HCT116 (cell line): ENCODE results near the gene PEAK3. TPM values are rescaled to one million over a fixed set of nuclear protein-coding genes. Genes with fewer than 3 reads are reported as not detected.

Experiments
- CEBPB ChIP-seq: IDR thresholded peaks from 2 replicates; pipeline ENCODE4 v1.6.1; 2012; ENCODE audit warnings: low read depth
- ELF1 ChIP-seq: IDR thresholded peaks from 2 replicates; pipeline ENCODE4 v1.6.1; 2012; ENCODE audit warnings: low read depth, borderline replicate concordance
- EZH2 ChIP-seq: fragments of 200-600 bp; sonication (generic); IDR thresholded peaks from 2 replicates; pipeline ENCODE4 v1.6.1; 2017; ENCODE audit warnings: antibody characterized with exemption, mixed run types
- JUND ChIP-seq: IDR thresholded peaks from 2 replicates; pipeline ENCODE4 v1.6.1; 2012
- RAD21 ChIP-seq: IDR thresholded peaks from 2 replicates; pipeline ENCODE4 v1.6.1; 2012; ENCODE audit warnings: low read depth, mild to moderate bottlenecking
- SIN3A ChIP-seq: IDR thresholded peaks from 2 replicates; pipeline ENCODE4 v1.6.1; 2012; ENCODE audit warnings: low read depth
- SRF ChIP-seq: IDR thresholded peaks from 2 replicates; pipeline ENCODE4 v1.6.1; 2012; ENCODE audit warnings: low read depth
- TCF7L2 ChIP-seq: IDR thresholded peaks from 2 replicates; pipeline ENCODE4 v1.7.0; 2011; ENCODE audit warnings: borderline replicate concordance, inconsistent platforms; ENCODE audit not compliant: insufficient read depth, insufficient read length; ENCODE audit errors: extremely low read depth
- YY1 ChIP-seq: IDR thresholded peaks from 2 replicates; pipeline ENCODE4 v1.6.1; 2011; ENCODE audit warnings: low read length, low read depth, moderate library complexity, mild to moderate bottlenecking; ENCODE audit not compliant: insufficient replicate concordance; ENCODE audit errors: extremely low read depth
- total RNA-seq: library from RNA; stranded (reverse); gene quantifications from one replicate; pipeline ENCODE4 v1.2.1, GENCODE V29; 2021; ENCODE audit not compliant: unreplicated experiment
- TF ChIP-seq, protein P1 (sequence below): IDR thresholded peaks from 2 replicates; pipeline ENCODE4 v1.6.1; 2012; ENCODE audit warnings: low read depth
- TF ChIP-seq, protein P2 (sequence below): IDR thresholded peaks from 2 replicates; pipeline ENCODE4 v1.6.1; 2012

The PEAK3 gene
- total RNA-seq, 1 experiment from 2014 or later: not detected

DNA sequence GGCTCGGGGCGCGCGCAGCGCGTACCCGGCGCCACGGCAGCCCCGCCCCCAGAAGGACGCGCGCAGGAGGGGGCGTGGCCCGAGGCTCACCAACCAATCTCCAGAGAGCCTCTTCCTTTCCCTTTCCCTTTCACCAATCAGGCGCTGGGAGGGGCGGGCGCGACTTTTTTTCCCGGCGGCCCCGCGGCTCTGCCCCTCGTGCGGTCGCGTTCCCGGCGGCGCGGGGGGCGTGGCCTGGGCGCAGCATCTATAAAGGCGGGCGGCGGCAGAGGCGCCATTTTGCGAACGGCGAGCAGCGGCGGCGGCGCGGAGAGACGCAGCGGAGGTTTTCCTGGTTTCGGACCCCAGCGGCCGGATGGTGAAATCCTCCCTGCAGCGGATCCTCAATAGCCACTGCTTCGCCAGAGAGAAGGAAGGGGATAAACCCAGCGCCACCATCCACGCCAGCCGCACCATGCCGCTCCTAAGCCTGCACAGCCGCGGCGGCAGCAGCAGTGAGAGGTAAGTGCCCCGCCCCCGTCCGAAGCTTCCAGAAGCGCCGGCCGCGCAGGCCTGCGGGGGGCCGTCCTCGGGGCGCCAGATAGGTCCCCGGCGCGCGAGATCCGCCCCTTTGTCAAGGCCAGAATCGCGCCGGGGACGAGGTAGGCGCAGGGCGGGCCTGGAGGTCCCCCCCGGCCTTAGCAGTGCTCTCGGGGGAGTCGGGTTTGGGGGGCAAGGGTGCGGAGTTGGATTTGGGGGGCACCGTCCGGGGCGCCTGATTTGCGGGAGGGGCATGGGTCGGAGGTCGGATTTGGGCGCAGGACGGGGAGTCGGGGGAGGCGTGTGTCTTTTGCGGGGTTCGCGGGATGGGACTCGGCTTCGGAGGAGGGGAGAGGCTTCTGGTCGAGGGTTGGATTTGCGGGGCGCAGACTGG is 12.5 kb downstream of the PEAK3 start (continued):
- TF ChIP-seq, protein P1, sequence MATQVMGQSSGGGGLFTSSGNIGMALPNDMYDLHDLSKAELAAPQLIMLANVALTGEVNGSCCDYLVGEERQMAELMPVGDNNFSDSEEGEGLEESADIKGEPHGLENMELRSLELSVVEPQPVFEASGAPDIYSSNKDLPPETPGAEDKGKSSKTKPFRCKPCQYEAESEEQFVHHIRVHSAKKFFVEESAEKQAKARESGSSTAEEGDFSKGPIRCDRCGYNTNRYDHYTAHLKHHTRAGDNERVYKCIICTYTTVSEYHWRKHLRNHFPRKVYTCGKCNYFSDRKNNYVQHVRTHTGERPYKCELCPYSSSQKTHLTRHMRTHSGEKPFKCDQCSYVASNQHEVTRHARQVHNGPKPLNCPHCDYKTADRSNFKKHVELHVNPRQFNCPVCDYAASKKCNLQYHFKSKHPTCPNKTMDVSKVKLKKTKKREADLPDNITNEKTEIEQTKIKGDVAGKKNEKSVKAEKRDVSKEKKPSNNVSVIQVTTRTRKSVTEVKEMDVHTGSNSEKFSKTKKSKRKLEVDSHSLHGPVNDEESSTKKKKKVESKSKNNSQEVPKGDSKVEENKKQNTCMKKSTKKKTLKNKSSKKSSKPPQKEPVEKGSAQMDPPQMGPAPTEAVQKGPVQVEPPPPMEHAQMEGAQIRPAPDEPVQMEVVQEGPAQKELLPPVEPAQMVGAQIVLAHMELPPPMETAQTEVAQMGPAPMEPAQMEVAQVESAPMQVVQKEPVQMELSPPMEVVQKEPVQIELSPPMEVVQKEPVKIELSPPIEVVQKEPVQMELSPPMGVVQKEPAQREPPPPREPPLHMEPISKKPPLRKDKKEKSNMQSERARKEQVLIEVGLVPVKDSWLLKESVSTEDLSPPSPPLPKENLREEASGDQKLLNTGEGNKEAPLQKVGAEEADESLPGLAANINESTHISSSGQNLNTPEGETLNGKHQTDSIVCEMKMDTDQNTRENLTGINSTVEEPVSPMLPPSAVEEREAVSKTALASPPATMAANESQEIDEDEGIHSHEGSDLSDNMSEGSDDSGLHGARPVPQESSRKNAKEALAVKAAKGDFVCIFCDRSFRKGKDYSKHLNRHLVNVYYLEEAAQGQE: no peak
- TF ChIP-seq, protein P2, sequence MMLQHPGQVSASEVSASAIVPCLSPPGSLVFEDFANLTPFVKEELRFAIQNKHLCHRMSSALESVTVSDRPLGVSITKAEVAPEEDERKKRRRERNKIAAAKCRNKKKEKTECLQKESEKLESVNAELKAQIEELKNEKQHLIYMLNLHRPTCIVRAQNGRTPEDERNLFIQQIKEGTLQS: no peak
- no peak for TF ChIP-seq SRF
- TF ChIP-seq YY1: peak; percentile 98
- TF ChIP-seq JUND: peak; percentile 43; the same call in 1 of the 2 replicates
- TF ChIP-seq CEBPB: no peak
- peak; percentile 97 for TF ChIP-seq SIN3A
- no peak for TF ChIP-seq RAD21
- no peak for TF ChIP-seq EZH2
- no peak for TF ChIP-seq ELF1
- no peak for TF ChIP-seq TCF7L2
- TF ChIP-seq, all 23 proteins: peak for 11
